ENCODE results near the gene SGMS1. TPM values are rescaled to one million over a fixed set of nuclear protein-coding genes. Genes with fewer than 3 reads are reported as not detected.

The SGMS1 gene
- total RNA-seq, 6 experiments from 2014 or later, result 13.6 to 49.8 (median 20.0) TPM

DNA sequence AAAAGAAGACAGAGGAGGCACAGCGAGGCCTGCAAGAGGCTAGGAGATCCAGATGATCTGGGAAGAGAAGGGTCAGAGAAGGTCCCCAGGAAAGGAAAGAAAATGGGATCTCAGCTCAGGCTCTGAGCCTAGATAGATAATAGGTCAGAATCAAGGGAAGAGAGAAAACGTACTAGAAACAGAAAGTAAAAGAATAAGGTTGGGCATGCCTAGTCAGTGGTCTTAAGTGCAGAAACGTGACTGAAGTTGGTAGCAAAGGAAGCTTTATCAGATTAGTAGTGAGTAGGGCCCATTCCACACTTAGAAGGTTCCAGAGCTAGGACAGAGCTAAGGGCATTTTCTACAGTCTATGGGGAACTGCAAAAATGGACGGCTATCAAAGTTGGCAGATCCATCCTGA, 287.6 kb downstream of the SGMS1 start:
- ATAC-seq (peak in 2 of 4 donors; percentile 24 to 43), DNase-seq (no peak)
- Histone ChIP-seq H3K27me3 (no peaks in the 10 kb centered on the region), H3K4me1 (no peaks in the 10 kb centered on the region), H3K4me3 (no peak overlapping the region), H3K27ac (no peak overlapping the region), H3K36me3 (no peaks in the 10 kb centered on the region), H3K9me3 (no peaks in the 10 kb centered on the region)
- WGBS (ENCODE audit: insufficient coverage, low coverage, low lambda C conversion rate, missing lambda C conversion rate), result 60% methylated on average over 4 of the region's 4 CpGs
- TF ChIP-seq CTCF (IDR thresholded peaks at IDR 0.05) (no peak), POLR2A (IDR thresholded peaks at IDR 0.05) (no peak)
- intact Hi-C loops (cut with DNase I), result no loop called here

GRCh38 chr10:50335397-50335796, 288.4 kb downstream of the SGMS1 start:
- no peaks in the 10 kb centered on the region for H3K9me3 ChIP-seq
- no peak for TF ChIP-seq CTCF (IDR thresholded peaks at IDR 0.05)
- no peak for TF ChIP-seq POLR2A (IDR thresholded peaks at IDR 0.05)
- DNase-seq (no peak), ATAC-seq (no peak)
- H3K27me3 ChIP-seq, result no peaks in the 10 kb centered on the region
- WGBS (ENCODE audit: insufficient coverage, low coverage, low lambda C conversion rate, missing lambda C conversion rate), result 100% methylated on average over 1 of the region's 2 CpGs
- H3K4me3 ChIP-seq, result no peak overlapping the region
- no peak overlapping the region for H3K27ac ChIP-seq
- H3K4me1 ChIP-seq, result no peaks in the 10 kb centered on the region
- intact Hi-C loops (cut with DNase I), result no loop called here
- H3K36me3 ChIP-seq, result no peaks in the 10 kb centered on the region

DNA sequence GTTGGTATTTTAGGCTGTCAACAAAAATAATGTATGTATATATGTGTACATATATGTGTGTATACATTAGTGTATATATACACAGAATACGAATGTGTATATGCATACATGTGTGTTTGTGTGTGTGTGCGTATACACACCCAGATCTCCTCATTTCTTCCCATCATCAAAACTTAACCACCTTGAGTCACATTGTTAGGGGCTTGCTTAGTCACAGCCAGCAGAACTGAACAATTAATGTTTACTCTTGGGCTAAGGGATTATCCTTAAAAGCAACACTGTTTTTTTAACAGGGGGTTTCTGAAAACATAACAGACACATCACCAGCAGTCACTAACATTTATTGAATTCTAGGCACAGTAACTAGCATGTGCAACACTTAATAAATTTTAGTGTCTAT, 289.5 kb downstream of the SGMS1 start:
- Histone ChIP-seq H3K9me3 (no peaks in the 10 kb centered on the region), H3K27ac (no peak overlapping the region), H3K4me3 (no peak overlapping the region), H3K27me3 (no peaks in the 10 kb centered on the region), H3K4me1 (no peaks in the 10 kb centered on the region), H3K36me3 (no peaks in the 10 kb centered on the region)
- intact Hi-C loops (cut with DNase I), result no loop called here
- 100% methylated on average over 2 of the region's 2 CpGs for WGBS (ENCODE audit: insufficient coverage, low coverage, low lambda C conversion rate, missing lambda C conversion rate)
- TF ChIP-seq CTCF (IDR thresholded peaks at IDR 0.05) (no peak), POLR2A (IDR thresholded peaks at IDR 0.05) (no peak)
- DNase-seq (no peak), ATAC-seq (no peak)

DNA sequence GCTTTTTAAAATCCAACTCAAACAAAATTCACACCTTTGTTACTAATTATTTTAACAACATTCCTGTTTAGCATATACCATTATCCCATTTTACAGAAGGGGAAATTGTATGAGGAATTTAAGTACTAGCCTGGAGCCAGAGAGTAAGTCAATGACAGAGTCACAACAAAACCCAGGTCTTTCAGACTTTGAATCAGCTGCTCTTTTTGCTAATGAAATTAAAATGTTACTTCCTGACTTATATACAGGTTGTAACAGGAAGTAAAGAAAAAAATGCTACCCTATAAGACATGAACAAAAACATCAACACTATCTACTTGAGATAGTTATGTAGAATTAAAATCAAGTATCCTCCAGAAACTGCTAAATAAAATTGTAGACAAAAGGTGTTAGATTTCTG, 289.9 kb downstream of the SGMS1 start:
- Histone ChIP-seq H3K9me3 (no peaks in the 10 kb centered on the region), H3K27ac (no peak overlapping the region), H3K27me3 (no peaks in the 10 kb centered on the region), H3K36me3 (no peaks in the 10 kb centered on the region), H3K4me3 (no peak overlapping the region), H3K4me1 (no peaks in the 10 kb centered on the region)
- TF ChIP-seq CTCF (IDR thresholded peaks at IDR 0.05) (no peak), POLR2A (IDR thresholded peaks at IDR 0.05) (no peak)
- DNase-seq, result no peak
- no peak for ATAC-seq
- intact Hi-C loops (cut with DNase I), result no loop called here
